NOMO-1 (cell line): ENCODE measurements around the gene ARSH.
"Not testable (repeated sequence)": the region's sequence is repeated elsewhere in the genome, so short reads cannot be mapped to it uniquely, and the experiment has no call there.

Experiments
- DNase-seq, 2 experiments: peaks; one replicate each; lab custom pipeline; 2025; ENCODE audit not compliant: unreplicated experiment in 2 of 2; lab: John Stamatoyannopoulos, UW

ARSH gene, protein sequence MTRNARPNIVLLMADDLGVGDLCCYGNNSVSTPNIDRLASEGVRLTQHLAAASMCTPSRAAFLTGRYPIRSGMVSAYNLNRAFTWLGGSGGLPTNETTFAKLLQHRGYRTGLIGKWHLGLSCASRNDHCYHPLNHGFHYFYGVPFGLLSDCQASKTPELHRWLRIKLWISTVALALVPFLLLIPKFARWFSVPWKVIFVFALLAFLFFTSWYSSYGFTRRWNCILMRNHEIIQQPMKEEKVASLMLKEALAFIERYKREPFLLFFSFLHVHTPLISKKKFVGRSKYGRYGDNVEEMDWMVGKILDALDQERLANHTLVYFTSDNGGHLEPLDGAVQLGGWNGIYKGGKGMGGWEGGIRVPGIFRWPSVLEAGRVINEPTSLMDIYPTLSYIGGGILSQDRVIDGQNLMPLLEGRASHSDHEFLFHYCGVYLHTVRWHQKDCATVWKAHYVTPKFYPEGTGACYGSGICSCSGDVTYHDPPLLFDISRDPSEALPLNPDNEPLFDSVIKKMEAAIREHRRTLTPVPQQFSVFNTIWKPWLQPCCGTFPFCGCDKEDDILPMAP

DNA sequence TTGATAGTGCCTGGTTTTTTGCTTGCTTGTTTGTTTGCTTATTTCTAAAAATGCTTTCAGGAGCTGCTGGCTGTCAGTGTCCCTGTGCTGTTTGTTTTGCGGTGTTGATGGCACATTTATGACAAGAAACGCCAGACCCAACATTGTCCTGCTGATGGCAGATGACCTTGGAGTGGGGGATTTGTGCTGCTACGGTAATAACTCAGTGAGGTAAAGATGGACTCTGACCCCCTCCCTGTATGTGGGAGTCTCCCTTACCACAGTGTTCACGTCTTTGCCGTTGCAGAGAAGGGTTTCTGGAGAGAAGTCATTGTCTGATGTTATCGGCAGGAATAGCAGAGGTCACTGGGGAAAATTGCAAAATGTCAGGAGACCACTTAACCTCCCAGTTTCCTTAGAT lies at the start of gene ARSH:
TSS of gene ARSH (plus strand) at position 52 of the 400 bp plus-strand sequence. CDS start at position 119, 67 bp downstream.
- DNase-seq: no peak

DNA sequence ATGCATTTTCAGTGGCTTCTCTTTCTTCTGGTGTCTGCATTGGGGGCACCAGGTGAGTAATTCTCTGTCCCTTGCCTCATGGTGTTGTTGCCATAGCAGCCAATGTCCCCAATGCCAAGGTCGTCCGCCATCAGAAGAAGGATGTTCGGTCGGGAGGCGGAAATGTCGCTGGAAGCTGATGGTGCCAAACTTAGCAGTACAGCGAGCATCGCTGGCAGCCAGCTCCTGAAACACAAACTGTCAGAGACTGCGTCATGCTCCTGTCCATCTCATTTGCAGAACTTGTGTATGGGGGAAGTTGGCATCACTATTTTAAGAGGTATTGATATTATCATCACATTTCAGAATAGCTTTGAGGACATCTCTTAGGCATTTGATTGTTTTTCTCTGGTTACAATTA lies 48.1 kb upstream of the ARSH start:
- peak; percentile 3 to 47 for DNase-seq

DNA sequence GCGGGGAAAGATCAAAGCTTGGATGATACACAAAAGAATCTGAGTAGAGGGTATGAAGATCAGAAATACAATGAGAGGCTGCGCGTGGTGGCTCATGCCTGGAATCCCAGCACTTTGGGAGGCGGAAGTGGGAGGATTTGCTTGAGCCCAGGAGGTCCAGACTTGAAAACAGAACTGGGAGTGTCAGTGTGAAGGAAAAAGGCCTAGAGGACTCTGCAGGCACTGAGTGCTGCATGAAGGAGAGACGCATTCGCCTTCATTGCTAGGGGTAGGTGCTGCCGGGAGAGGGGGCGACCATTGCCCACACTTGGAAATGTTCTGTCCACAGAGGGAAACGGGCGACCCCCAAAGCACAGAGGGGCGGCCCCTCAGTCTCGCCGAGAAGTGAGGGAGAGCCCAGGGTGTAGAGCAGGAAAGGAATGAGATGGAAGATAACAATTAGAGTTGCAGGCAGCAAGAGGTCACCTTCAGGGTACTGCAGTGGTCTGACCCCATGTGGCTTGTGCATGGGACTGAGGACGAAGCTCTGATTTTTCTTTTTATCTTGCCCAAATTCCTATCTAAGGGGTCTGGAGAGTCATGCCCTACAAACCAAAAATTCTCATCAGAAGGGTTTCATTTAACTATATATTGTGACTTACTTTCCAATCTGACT lies 45.4 kb upstream of the ARSH start:
- DNase-seq: no peak

DNA sequence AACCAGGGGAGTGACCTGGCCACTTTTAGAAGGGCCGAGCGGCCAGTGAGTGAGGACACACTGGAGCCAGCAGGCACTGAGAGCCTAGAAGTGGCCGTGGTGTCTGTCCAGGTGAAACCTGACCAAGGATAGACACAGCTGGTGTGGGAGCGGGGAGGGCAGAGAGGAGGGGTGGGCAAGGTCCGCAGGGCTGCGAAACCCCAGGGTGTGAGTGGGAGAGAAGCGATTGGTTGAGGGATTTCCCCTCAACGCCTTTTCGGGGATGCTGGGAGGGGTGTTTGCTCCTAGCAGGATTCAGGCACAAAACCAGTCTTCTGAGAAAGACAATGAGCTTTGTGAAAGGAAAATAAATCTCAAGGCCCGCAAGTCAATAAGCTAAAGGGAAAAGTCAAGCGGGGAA lies 44.0 kb upstream of the ARSH start:
- DNase-seq: no peak

DNA sequence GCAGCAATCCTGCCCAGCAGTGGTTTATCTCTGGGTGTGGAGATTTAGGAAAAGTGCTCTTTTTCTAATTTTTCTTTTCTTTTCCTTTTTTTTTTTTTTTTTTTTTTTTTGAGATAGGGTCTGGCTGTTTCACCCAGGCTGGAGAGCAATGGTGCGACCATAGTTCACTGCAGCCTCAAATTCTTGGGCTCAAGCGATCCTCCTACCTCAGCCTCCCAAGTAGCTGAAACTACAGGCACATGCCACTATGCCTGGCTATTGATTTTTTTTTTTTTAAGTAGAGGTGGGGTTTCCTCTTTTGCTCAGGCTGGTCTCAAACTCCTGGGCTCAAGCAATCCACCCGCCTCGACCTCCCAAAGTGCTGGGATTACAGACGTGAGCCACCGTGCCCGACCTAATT lies 42.9 kb upstream of the ARSH start:
- not testable (repeated sequence) for DNase-seq

DNA sequence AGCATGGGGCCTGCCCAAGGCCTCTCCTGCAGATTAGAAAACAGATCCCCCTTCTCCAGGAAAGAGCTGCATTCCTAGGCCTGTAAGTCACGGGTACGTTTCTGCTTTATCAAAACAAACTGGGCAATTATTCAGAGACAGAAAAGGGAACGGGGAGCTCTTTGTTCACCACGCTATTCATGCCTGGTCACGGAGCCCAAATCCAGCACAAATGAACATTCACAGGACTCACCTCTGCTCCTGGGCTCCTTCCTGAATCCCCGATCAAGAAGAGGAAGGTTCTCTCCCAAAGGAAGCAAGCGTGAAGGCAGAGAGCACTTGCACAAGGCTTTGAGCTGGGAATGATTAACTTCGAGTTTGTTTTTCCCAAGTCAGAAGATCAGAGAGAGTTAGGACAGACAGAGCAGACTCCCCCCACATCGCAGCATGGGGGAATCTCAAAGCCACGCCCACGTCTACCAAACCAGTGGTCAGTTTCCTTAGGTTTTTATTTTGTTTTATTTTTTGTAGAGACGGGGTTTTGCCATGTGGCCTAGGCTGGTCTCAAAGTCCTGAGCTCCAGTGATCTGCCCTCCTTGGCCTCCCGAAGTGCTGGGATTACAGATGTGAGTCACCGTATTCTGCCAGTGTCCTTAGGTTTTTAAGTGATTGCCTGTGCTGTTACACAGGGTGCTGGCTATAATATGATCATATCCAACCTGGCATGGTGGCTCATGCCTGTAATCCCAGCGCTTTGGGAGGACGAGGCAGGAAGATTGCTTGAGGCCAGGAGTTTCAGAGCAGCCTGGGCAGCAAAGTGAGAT lies 42.2 kb upstream of the ARSH start:
- not testable (repeated sequence) for DNase-seq

DNA sequence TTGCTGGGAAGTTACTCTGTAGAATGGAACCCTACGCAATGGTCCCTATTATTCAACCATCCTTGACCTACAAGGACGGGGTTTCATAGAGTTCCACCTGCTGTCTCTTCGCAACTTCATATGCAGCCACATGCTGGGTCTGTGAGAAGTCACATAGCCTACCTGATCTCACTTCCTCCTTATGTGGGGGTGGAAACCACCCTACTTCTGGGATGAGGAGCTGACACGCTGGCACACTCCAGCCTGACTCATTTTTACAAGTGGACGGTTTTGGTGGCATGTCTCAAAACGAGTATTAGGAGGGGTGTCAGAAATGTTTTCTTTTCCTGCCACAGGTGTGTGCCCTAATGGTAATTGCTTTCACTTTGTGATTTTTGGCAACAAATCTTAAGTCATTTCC lies 40.4 kb upstream of the ARSH start:
- peak; percentile 47 to 55 for DNase-seq

DNA sequence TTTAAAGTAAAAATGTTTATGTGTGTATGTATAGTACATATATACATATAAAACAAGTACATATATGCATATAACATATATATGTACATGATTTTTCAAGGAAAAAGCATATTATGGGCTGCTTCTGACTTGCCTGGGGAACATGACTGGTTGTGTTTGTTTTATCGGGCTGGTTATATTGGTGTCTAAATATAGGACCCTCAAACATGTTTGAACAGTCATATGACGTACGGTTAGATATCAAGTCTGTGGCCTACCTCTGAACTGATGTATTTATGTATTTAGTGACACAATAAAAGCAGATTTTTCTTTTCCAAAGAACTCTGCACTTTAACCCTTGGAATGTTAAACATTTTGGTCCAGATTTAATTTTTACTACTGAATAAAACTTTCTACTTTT lies 39.3 kb upstream of the ARSH start:
- DNase-seq: no peak

DNA sequence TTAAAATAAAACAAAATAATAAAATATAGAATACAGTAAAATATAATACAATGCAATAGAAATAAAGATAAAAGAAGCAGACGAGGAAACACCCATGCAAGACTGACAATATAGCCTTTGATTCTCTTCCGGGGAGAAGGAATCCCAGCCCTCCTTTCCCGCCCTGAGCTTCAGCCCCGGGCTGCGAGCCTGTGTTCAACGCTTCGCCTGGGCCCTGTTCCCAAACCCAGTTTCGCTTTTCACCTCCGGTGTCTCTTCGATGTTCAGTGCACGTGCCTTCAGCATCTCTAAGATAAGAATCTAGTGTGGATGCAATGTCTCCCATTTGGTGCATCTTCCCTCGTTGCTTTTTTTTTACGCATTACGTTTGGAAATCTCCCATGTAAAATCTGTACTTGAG lies 38.8 kb upstream of the ARSH start:
- DNase-seq: no peak

DNA sequence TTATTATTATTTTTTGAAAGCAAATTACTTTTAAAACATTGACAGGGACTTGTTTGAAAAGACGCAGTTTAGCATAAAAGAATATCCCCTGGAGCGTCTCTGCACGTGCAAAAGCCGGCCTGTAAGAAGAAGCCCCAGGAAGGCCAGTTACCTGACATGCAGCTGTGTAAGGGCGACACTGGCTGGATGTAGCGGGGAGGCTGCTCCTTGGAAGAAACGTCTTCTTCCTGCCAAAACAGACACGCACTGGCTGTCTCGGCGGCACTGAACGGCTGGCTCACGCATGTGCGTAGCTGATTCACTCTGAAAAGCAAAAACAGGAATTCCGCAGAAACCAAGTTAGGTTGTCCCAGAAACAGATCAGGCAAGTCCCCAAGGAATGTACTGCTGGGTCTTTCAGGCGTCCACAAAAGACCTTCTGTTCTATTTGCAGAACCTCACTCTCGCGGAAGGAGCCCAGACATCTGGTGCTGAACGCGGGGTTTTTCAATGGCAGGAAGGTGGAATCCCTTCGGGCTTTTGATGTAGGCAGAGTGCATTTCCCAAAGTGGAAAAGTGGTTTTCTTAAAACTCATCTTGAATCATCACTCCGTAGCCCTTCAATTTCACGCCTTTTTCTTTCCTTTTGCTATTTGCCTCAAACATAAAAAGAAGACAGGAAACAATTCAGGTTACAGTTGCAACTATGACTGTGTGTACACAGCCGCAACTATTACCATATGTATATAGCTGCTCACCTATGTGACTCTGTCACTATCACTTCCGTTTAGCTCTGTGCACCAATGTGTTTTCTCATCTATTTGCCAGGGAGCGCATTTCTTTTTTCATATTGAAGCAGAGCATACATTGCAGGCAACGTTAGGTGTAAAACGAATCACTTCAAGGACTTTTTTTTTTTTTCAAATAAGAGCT lies 38.1 kb upstream of the ARSH start:
- no peak for DNase-seq

DNA sequence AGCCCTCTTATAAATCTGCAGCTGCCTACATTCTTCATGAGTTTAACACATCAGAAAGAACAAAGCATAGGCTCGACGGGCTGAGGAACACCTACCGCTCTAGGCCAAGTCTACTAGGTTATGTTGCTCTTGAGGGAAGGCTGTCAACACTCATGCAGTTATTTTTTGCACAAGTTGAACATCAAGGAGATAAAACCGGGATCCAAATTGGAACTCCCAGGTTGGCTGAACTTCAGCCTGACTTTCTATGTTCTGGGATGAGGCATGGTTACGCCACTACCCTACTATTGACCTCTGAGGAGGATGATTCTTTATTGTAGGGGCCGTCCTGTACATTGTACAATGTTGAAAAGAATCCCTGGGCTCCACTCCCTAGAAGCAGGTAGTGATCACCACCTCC lies 37.3 kb upstream of the ARSH start:
- DNase-seq: no peak

DNA sequence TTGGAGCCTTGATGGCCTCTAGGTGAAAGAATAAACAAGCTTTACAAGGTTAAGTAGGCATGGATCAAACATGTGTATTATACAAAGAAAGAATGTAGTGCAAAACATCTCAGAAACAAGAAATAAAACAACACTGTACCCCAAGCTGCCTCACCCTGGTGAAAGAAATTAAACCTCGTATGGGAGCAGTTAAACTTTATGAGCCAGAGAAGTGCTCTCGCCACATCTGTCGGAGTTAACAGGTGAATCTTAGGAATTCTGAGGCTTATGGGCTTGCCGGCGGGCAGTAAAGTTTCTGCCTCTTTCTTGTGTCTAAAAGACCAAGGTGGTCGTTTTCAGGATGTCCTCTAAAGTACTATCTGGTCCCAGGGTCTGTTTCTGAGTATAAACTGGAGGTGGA lies 34.0 kb upstream of the ARSH start:
- DNase-seq: no peak

DNA sequence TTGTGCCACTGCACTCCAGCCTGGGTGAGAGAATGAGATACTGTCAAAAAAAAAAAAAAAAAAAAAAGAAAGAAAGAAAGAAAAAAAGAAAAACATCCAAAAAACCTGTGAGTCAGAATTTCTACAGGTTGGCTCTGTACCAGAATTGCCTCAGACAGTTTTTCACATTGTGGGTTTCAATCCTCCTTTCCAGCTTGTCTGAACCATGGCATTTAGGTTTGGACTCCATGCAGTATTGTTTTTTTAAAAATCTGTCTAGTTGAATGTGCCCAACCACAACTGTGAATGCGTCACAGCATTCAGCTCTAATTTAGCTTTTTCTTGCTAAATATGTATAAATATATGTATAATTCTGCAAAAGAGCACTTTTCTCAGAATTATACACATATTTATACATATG lies 31.4 kb upstream of the ARSH start:
- no peak for DNase-seq

DNA sequence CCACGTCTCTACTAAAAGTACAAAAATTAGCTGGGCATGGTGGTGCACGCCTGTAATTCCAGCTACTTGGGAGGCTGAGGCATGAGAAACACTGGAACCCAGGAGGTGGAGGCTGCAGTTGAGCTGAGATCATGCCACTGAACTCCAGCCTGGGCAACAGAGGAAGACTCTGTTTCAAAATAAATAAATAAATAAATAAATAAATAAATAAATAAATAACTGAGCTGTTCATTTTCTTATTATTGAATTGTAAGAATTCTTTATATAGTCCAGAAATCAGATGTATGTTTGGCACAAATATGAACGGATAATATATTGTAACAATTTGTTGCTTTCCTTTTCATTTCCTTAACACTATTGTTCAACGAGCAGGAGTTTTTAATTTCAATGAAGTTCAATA lies 27.7 kb upstream of the ARSH start:
- not testable (repeated sequence) for DNase-seq

DNA sequence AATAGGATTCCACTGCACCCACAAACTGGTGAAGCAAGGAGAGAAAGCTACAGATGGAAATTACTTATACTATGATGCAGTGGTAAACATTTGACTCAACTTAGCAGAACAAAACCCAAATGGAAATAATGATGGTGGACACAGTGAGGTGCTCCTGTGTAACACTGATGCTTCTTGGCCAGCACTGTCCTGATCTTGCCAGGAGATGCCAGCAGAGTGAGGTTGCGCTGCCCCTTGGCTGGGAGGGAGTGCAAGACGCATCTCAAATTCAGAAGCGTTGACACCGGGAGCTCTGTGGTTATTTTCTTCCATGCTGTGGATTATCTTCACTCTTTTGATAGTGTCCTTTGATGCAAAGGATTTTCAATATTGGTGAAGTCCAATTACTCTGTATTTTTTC lies 22.0 kb upstream of the ARSH start:
- no peak for DNase-seq

DNA sequence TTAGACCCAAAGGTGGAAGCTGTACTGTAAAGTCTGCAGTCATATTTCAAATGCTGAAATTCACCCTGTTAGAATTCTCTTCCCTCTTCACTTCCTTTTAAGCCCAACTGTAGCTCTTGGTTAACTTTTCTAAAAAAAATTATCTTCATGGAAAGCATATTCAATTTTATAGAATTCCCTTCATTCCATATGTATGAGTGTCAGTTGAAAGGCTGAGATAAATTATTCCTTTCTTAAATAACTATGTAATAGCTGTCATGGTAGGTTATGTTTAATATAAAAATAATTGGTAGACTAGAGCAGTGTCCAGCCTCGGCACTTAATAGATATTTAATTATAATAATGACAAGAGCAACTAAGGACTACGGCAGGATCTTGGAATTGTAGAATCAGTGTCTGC lies 16.8 kb upstream of the ARSH start:
- DNase-seq: no peak

DNA sequence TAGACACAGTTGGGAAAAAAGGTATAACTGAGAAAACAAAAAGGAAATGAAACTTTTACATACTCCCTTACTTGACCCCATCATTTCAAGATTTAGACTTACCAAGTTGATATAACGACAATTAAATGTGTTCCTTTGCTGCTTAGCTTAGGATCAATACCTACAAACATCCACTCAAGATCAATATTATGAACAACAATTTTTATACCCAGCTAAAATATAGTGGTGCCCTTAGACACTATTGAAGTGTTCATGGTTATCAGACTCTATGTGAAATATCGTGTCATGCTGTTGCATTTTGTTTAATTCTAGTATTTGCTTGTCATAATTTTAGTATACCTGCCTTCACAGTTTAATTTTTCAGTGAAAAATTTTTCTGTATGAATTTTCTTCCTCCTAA lies 4.2 kb downstream of the ARSH start:
- DNase-seq: no peak

DNA sequence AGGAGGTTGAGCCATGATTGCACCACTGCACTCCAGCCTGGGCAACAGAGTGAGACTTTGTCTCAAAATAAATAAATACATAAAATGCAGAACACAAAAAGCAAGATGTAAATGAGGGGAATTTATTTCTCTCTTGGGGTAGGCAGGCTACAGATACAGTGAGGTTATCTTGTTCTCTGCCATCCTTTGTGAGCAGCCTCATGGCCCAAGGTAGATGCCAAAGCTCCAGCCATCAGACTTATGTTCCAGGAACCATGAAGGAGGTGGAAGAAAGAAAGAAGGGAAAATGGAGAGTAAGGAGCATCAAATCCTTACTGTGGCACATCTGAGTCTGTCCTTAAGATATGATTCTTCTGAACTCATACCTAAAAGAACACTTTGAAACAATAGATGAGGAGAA lies 11.1 kb downstream of the ARSH start:
- no peak for DNase-seq

DNA sequence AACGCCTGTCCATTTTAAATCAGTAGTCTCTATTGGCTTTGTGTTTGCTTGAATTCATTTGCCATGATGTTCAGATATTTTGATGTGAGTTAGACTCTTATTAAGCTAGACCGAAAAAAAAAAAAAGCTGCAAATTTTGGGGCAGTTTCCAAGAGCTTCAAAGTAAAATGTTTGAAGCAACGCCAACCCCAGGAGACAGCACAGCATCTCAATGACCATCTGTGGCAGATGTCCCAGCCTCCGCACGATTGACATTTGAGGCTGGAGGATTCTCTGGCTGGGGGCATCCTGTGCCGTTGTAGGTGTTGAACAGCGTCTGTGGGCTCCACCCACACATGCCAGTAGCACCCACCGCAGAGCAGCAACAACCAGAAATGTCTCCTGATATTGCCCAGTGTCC lies 17.8 kb downstream of the ARSH start:
- DNase-seq: no peak

DNA sequence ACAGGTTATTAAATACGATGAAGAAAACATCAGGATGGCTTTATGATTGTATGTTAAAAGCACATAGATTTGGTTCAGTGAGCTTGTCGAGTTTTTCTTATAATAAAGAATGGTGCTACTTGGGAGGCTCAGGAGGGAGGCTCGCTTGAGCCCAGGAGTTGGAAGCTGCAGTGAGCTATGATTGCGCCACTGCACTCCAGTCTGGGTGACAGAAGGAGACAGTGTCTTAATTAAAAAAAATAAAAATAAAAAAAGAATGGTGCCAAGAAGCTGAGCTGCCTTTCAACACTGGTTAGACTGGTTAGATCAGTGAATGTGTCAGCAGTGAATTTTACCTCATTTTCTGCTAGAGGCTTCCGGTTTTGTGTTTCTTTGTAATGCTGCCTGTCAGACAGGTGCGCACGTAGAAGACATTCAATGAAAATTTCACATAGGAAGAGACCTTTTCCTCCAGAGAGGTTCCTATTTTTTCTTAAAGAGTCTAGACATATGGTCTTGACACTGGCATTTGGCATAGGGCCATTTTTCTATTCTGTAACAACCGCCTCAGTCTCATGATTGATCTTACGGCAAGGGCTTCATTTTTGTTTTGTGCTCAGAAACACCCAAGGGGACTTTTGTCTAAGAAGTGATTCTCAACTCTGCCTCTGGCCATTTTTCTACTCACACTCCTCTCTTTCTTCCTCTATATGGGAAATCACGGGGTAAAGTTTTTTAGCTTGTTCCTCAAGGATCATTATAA lies 19.9 kb downstream of the ARSH start:
- no peak for DNase-seq
